Measurements from ENCODE around the gene DDX28.

- no peak for TF ChIP-seq ATF2 (IDR thresholded peaks at IDR 0.05; ENCODE audit: low read length)
- TF ChIP-seq ZBTB33 (IDR thresholded peaks at IDR 0.05): no peak
- TF ChIP-seq MXI1 (IDR thresholded peaks at IDR 0.05; ENCODE audit: low read depth, low read length): 0 out of 2 replicates have a peak, but pooled peaks have one; percentile 35
- TF ChIP-seq KDM1A (IDR thresholded peaks at IDR 0.05; ENCODE audit: borderline replicate concordance): no peak
- no peak for TF ChIP-seq POLR2A (IDR thresholded peaks at IDR 0.05; ENCODE audit: low read depth, low read length)
- TF ChIP-seq RAD21 (IDR thresholded peaks at IDR 0.05; ENCODE audit: insufficient read depth, low read depth, low read length): no peak
- no peak for TF ChIP-seq CTCF (IDR thresholded peaks at IDR 0.05 in 2 of 3, conservative IDR thresholded peaks at IDR 0.05 in 1 of 3; ENCODE audit: control insufficient read depth in 2 of 3, extremely low read depth in 1 of 3, insufficient read depth in 1 of 3, low read depth in 3 of 3, low read length in 3 of 3)
- TF ChIP-seq RAD51 (IDR thresholded peaks at IDR 0.05): peak; percentile 87
- TF ChIP-seq SMC3 (IDR thresholded peaks at IDR 0.05; ENCODE audit: borderline replicate concordance, low read length): no peak; the same call in 1 of the 2 replicates
- no peak for TF ChIP-seq POLR2AphosphoS5 (IDR thresholded peaks at IDR 0.05; ENCODE audit: low read length)
- TF ChIP-seq TARDBP (IDR thresholded peaks at IDR 0.05; ENCODE audit: borderline replicate concordance): no peak
- TF ChIP-seq EZH2 (IDR thresholded peaks at IDR 0.05; ENCODE audit: borderline replicate concordance, control insufficient read depth, low read depth, low read length): no peak
- TF ChIP-seq CEBPB (IDR thresholded peaks at IDR 0.05; ENCODE audit: borderline replicate concordance in 1 of 2, low read depth in 2 of 2, low read length in 2 of 2): no peak
Measured at GRCh38 chr16:67989322-67990017, 33.6 kb downstream of the DDX28 start.

Measured in GM12878 (cell line).